ENCODE measurements around the gene TNFRSF1A.

Gene TNFRSF1A

GRCh38 chr12:6288235-6288634, 53.6 kb downstream of the TNFRSF1A start:
- no peaks in the 10 kb centered on the region for H3K79me2 ChIP-seq (ENCODE audit: insufficient read depth, low read length)

GRCh38 chr12:6285532-6286306, 56.2 kb downstream of the TNFRSF1A start:
- no peak for ATAC-seq (ENCODE audit: insufficient read depth, low read depth)

More at GRCh38 chr12:6288235-6288634, 53.6 kb downstream of the TNFRSF1A start:
- TF ChIP-seq, protein P1, sequence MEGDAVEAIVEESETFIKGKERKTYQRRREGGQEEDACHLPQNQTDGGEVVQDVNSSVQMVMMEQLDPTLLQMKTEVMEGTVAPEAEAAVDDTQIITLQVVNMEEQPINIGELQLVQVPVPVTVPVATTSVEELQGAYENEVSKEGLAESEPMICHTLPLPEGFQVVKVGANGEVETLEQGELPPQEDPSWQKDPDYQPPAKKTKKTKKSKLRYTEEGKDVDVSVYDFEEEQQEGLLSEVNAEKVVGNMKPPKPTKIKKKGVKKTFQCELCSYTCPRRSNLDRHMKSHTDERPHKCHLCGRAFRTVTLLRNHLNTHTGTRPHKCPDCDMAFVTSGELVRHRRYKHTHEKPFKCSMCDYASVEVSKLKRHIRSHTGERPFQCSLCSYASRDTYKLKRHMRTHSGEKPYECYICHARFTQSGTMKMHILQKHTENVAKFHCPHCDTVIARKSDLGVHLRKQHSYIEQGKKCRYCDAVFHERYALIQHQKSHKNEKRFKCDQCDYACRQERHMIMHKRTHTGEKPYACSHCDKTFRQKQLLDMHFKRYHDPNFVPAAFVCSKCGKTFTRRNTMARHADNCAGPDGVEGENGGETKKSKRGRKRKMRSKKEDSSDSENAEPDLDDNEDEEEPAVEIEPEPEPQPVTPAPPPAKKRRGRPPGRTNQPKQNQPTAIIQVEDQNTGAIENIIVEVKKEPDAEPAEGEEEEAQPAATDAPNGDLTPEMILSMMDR (IDR thresholded peaks at IDR 0.05; ENCODE audit: borderline replicate concordance, extremely low read depth, low read length, poor library complexity, severe bottlenecking) = no peak
- TF ChIP-seq EZH2 (IDR thresholded peaks at IDR 0.05; ENCODE audit: borderline replicate concordance, low read depth, low read length, severe bottlenecking) = no peak
- Histone ChIP-seq H3K9me3 (ENCODE audit: insufficient read depth, low read length, severe bottlenecking) (no peaks in the 10 kb centered on the region), H3K27me3 (ENCODE audit: insufficient read depth, low read length, poor library complexity) (peaks cover 8% of the 10 kb centered on the region), H4K20me1 (ENCODE audit: insufficient read depth, low read length) (no peaks in the 10 kb centered on the region), H3K9ac (ENCODE audit: low read depth, low read length) (no peak overlapping the region), H3K4me2 (ENCODE audit: insufficient read depth, low read length) (no peak overlapping the region), H2AFZ (ENCODE audit: low read depth, low read length) (no peak overlapping the region), H3K27ac (ENCODE audit: low read length) (no peak overlapping the region), H3K36me3 (ENCODE audit: insufficient read depth, low read length) (no peaks in the 10 kb centered on the region), H3K4me3 (ENCODE audit: low read depth in 1 of 2, low read length in 2 of 2) (no peak overlapping the region), H3K4me1 (ENCODE audit: insufficient read depth, low read length) (no peaks in the 10 kb centered on the region)
- ATAC-seq (ENCODE audit: insufficient read depth, low read depth) = no peak
- DNase-seq = no peak

GRCh38 chr12:6285063-6285477, 56.8 kb downstream of the TNFRSF1A start:
- no peaks in the 10 kb centered on the region for H3K4me1 ChIP-seq (ENCODE audit: insufficient read depth, low read length)
- H4K20me1 ChIP-seq (ENCODE audit: insufficient read depth, low read length) = no peaks in the 10 kb centered on the region
- peaks cover 8% of the 10 kb centered on the region for H3K27me3 ChIP-seq (ENCODE audit: insufficient read depth, low read length, poor library complexity)
- DNase-seq = peak; percentile 63
- no peak for TF ChIP-seq EZH2 (IDR thresholded peaks at IDR 0.05; ENCODE audit: borderline replicate concordance, low read depth, low read length, severe bottlenecking)
- TF ChIP-seq, protein P1 (IDR thresholded peaks at IDR 0.05; ENCODE audit: borderline replicate concordance, extremely low read depth, low read length, poor library complexity, severe bottlenecking) = peak; percentile 96
- no peaks in the 10 kb centered on the region for H3K36me3 ChIP-seq (ENCODE audit: insufficient read depth, low read length)
- no peak overlapping the region for H3K27ac ChIP-seq (ENCODE audit: low read length)
- H3K79me2 ChIP-seq (ENCODE audit: insufficient read depth, low read length) = no peaks in the 10 kb centered on the region
- no peak overlapping the region for H3K4me2 ChIP-seq (ENCODE audit: insufficient read depth, low read length)
- H3K4me3 ChIP-seq (ENCODE audit: low read depth in 1 of 2, low read length in 2 of 2) = no peak overlapping the region
- no peaks in the 10 kb centered on the region for H3K9me3 ChIP-seq (ENCODE audit: insufficient read depth, low read length, severe bottlenecking)
- no peak overlapping the region for H3K9ac ChIP-seq (ENCODE audit: low read depth, low read length)
- ATAC-seq (ENCODE audit: insufficient read depth, low read depth) = peak; percentile 95
- H2AFZ ChIP-seq (ENCODE audit: low read depth, low read length) = no peak overlapping the region

More at GRCh38 chr12:6285532-6286306, 56.2 kb downstream of the TNFRSF1A start:
- H3K27me3 ChIP-seq (ENCODE audit: insufficient read depth, low read length, poor library complexity) = peaks cover 8% of the 10 kb centered on the region
- no peaks in the 10 kb centered on the region for H3K9me3 ChIP-seq (ENCODE audit: insufficient read depth, low read length, severe bottlenecking)
- H3K4me2 ChIP-seq (ENCODE audit: insufficient read depth, low read length) = no peak overlapping the region
- H3K9ac ChIP-seq (ENCODE audit: low read depth, low read length) = no peak overlapping the region
- H4K20me1 ChIP-seq (ENCODE audit: insufficient read depth, low read length) = no peaks in the 10 kb centered on the region
- no peaks in the 10 kb centered on the region for H3K79me2 ChIP-seq (ENCODE audit: insufficient read depth, low read length)
- H3K4me1 ChIP-seq (ENCODE audit: insufficient read depth, low read length) = no peaks in the 10 kb centered on the region
- no peak for DNase-seq
- H3K36me3 ChIP-seq (ENCODE audit: insufficient read depth, low read length) = no peaks in the 10 kb centered on the region
- no peak overlapping the region for H3K4me3 ChIP-seq (ENCODE audit: low read depth in 1 of 2, low read length in 2 of 2)
- H3K27ac ChIP-seq (ENCODE audit: low read length) = no peak overlapping the region
- H2AFZ ChIP-seq (ENCODE audit: low read depth, low read length) = no peak overlapping the region
- no peak for TF ChIP-seq EZH2 (IDR thresholded peaks at IDR 0.05; ENCODE audit: borderline replicate concordance, low read depth, low read length, severe bottlenecking)
- TF ChIP-seq, protein P1 (IDR thresholded peaks at IDR 0.05; ENCODE audit: borderline replicate concordance, extremely low read depth, low read length, poor library complexity, severe bottlenecking) = no peak
